GM12878 (cell line): ENCODE measurements around the gene CCDC87.

Experiments
- BHLHE40 ChIP-seq, 2 experiments: fragments of 450-650 bp in 1 of 2; IDR thresholded peaks; 2 replicates each; pipeline ENCODE4 v1.6.1; 2011 to 2017; ENCODE audit warnings: low read depth in 2 of 2, borderline replicate concordance in 1 of 2, improper control_type of control experiment in 1 of 2, low read length in 1 of 2, mild to moderate bottlenecking in 1 of 2
- EZH2 ChIP-seq: IDR thresholded peaks from 2 replicates; pipeline ENCODE4 v1.6.1; 2012; ENCODE audit warnings: low read depth, mild to moderate bottlenecking, control low read depth, inconsistent platforms, low read length, borderline replicate concordance; ENCODE audit not compliant: control insufficient read depth
- FOXM1 ChIP-seq: IDR thresholded peaks from 2 replicates; pipeline ENCODE4 v1.6.1; 2012; ENCODE audit warnings: low read depth, mild to moderate bottlenecking, inconsistent platforms, low read length, moderate library complexity
- LARP7 ChIP-seq: fragments of 450-650 bp; IDR thresholded peaks from 2 replicates; pipeline ENCODE4 v1.6.1; 2017; ENCODE audit warnings: mild to moderate bottlenecking
- POLR2AphosphoS5 ChIP-seq: IDR thresholded peaks from 2 replicates; pipeline ENCODE4 v1.6.1; 2011; ENCODE audit warnings: mild to moderate bottlenecking, low read length, inconsistent platforms
- RAD21 ChIP-seq: IDR thresholded peaks from 2 replicates; pipeline ENCODE4 v1.6.1; 2011; ENCODE audit warnings: mild to moderate bottlenecking, low read depth, low read length, moderate library complexity; ENCODE audit not compliant: insufficient read depth
- SPI1 ChIP-seq: IDR thresholded peaks from 2 replicates; pipeline ENCODE4 v1.6.1; 2011; ENCODE audit warnings: low read depth, mild to moderate bottlenecking, low read length, moderate library complexity, borderline replicate concordance; ENCODE audit not compliant: insufficient read depth
- YY1 ChIP-seq: IDR thresholded peaks from 2 replicates; pipeline ENCODE4 v1.6.1; 2011; ENCODE audit warnings: low read depth, mild to moderate bottlenecking, low read length
- ZNF274 ChIP-seq: IDR thresholded peaks from one replicate; pipeline ENCODE4 v1.8.0; 2011; ENCODE audit not compliant: insufficient read length, insufficient read depth

DNA sequence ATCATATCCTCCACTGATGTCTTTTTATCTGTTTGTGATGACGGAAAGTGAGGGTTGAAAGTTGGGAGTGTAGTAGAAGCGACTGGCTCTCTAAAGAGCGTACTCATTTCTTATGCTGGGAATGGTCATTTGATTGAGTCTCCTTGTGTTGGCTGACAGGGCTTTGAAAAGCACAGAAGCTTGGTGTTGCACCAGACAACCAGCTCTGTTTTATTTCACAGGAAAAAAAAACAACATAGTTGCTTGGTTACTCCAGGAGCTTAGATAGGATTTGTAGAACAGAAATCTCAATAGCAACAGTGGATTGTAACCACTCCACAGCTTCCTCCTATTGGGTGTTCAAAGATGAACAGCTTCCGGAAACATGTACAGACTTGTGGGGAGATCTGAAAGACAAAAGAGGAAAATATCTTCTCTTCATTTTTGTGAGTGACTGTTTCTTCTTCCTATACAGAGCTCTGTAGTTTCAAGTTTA, 26.3 kb upstream of the CCDC87 start:
- TF ChIP-seq EZH2, result no peak
- no peak for TF ChIP-seq FOXM1
- no peak for TF ChIP-seq ZNF274
- no peak for TF ChIP-seq POLR2AphosphoS5
- TF ChIP-seq YY1, result no peak
- no peak for TF ChIP-seq BHLHE40 (IDR thresholded peaks at IDR 0.05; ENCODE audit: borderline replicate concordance in 1 of 2, low read depth in 2 of 2, low read length in 1 of 2)
- no peak for TF ChIP-seq RAD21
- no peak for TF ChIP-seq LARP7
- TF ChIP-seq SPI1, result no peak
